Measurements from ENCODE around the gene PDLIM7. TPM values are rescaled to one million over a fixed set of nuclear protein-coding genes. Genes with fewer than 3 reads are reported as not detected.

Gene PDLIM7
- total RNA-seq, 1 donor from 2014 or later: 54.4 TPM

- Histone ChIP-seq H3K27ac (replicated peaks) (no peak overlapping the region), H3K4me3 (no peak overlapping the region), H3K9me3 (replicated peaks) (no peaks in the 10 kb centered on the region), H3K27me3 (ENCODE audit: low read depth) (no peaks in the 10 kb centered on the region), H3K36me3 (peaks cover 50% of the 10 kb centered on the region), H3K4me1 (peaks cover 25% of the 10 kb centered on the region)
- TF ChIP-seq, protein P1, sequence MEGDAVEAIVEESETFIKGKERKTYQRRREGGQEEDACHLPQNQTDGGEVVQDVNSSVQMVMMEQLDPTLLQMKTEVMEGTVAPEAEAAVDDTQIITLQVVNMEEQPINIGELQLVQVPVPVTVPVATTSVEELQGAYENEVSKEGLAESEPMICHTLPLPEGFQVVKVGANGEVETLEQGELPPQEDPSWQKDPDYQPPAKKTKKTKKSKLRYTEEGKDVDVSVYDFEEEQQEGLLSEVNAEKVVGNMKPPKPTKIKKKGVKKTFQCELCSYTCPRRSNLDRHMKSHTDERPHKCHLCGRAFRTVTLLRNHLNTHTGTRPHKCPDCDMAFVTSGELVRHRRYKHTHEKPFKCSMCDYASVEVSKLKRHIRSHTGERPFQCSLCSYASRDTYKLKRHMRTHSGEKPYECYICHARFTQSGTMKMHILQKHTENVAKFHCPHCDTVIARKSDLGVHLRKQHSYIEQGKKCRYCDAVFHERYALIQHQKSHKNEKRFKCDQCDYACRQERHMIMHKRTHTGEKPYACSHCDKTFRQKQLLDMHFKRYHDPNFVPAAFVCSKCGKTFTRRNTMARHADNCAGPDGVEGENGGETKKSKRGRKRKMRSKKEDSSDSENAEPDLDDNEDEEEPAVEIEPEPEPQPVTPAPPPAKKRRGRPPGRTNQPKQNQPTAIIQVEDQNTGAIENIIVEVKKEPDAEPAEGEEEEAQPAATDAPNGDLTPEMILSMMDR (IDR thresholded peaks at IDR 0.05; ENCODE audit: borderline replicate concordance): no peak
- DNase-seq: no peak
- intact Hi-C loops (cut with micrococcal nuclease): no loop called here
Observed at GRCh38 chr5:177510567-177511053, 13.2 kb upstream of the PDLIM7 start.

DNA sequence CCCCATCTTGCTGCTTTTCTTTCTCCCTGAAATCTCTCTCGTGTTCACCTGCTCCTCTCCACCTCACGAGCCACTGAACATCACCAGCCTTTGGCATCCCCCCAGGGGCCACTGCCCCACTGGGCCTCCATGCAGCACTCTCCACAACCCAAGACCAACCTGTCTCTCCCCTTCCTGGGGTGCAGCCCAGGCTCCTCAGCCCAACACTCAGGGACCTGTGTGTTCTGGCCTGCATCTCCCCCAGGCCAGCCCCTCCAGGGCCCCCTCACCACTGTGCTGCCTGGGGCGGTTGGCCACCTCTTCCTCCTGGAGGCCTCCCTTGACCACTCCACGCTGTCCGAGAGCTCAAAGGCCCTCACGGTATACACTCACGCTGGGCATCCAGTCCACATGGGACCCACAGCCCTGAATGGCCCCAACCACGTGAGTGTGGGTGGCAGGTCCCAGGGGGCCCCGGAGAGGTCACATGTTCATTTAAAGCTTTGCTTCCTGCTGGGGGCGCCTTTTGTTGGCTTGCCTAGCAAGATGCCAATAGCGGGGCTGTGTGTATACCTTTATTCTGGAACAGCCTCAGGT, 12.7 kb upstream of the PDLIM7 start:
- TF ChIP-seq, protein P1 (IDR thresholded peaks at IDR 0.05; ENCODE audit: borderline replicate concordance): no peak
- Histone ChIP-seq H3K9me3 (replicated peaks) (no peaks in the 10 kb centered on the region), H3K27ac (replicated peaks) (peak overlapping the region; percentile 56), H3K27me3 (ENCODE audit: low read depth) (no peaks in the 10 kb centered on the region), H3K4me1 (peaks cover 20% of the 10 kb centered on the region), H3K4me3 (no peak overlapping the region), H3K36me3 (peaks cover 45% of the 10 kb centered on the region)
- no peak for DNase-seq
- intact Hi-C loops (cut with micrococcal nuclease): no loop called here

- Histone ChIP-seq H3K36me3 (peaks cover 39% of the 10 kb centered on the region), H3K27me3 (ENCODE audit: low read depth) (no peaks in the 10 kb centered on the region), H3K4me1 (peaks cover 15% of the 10 kb centered on the region), H3K27ac (replicated peaks) (peak within 1 kb of the TSS; percentile 56), H3K9me3 (replicated peaks) (no peaks in the 10 kb centered on the region), H3K4me3 (peak within 1 kb of the TSS; percentile 54)
- peak; percentile 56 for DNase-seq
- intact Hi-C loops (cut with micrococcal nuclease): no loop called here
- TF ChIP-seq, protein P1 (IDR thresholded peaks at IDR 0.05; ENCODE audit: borderline replicate concordance): no peak
Observed at GRCh38 chr5:177509381-177509951, 12.1 kb upstream of the PDLIM7 start, which contains the start of gene DOK3. Gene DOK3 (minus strand): TSS chr5:177509826. CDS start chr5:177509540, 286 bp downstream.

DNA sequence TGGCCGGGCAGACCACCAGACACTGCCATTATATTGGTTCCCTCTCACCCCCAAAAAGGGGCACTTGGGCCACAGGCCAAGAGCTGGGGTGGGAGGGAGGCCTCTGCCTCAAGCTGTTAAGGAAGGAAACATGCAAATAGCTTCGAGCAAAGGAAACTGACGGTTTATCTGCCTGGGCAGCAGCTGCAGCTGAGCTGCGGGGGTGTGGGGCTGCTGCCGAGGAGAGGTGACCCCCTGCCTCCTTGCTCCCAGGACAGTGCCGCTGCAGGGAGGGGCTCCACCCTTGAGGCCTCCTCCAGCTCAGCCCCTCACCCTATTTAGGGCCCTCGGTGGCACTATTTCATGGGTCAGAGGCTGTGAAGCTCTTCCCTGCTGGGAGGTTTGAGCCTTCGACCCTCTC, 11.4 kb upstream of the PDLIM7 start:
- H3K4me3 ChIP-seq: peak overlapping the region; percentile 54
- no peaks in the 10 kb centered on the region for H3K9me3 ChIP-seq (replicated peaks)
- H3K27me3 ChIP-seq (ENCODE audit: low read depth): no peaks in the 10 kb centered on the region
- TF ChIP-seq, protein P1 (IDR thresholded peaks at IDR 0.05; ENCODE audit: borderline replicate concordance): no peak
- peaks cover 32% of the 10 kb centered on the region for H3K36me3 ChIP-seq
- no peak for DNase-seq
- H3K4me1 ChIP-seq: peaks cover 11% of the 10 kb centered on the region
- peak overlapping the region; percentile 56 for H3K27ac ChIP-seq (replicated peaks)
- intact Hi-C loops (cut with micrococcal nuclease): no loop called here

- H3K27me3 ChIP-seq (ENCODE audit: low read depth): no peaks in the 10 kb centered on the region
- no peak overlapping the region for H3K27ac ChIP-seq (replicated peaks)
- DNase-seq: no peak
- TF ChIP-seq, protein P1 (IDR thresholded peaks at IDR 0.05; ENCODE audit: borderline replicate concordance): no peak
- peaks cover 11% of the 10 kb centered on the region for H3K4me1 ChIP-seq
- H3K36me3 ChIP-seq: peaks cover 26% of the 10 kb centered on the region
- intact Hi-C loops (cut with micrococcal nuclease): no loop called here
- H3K9me3 ChIP-seq (replicated peaks): no peaks in the 10 kb centered on the region
- H3K4me3 ChIP-seq: peak overlapping the region; percentile 54
Observed at GRCh38 chr5:177508221-177508611, 10.8 kb upstream of the PDLIM7 start.

Data from left ventricle myocardium inferior (tissue), 1 donor.